HG02623 (cell line): ENCODE results near the gene ATF7IP.
"Not testable (repeated sequence)": the region's sequence is repeated elsewhere in the genome, so short reads cannot be mapped to it uniquely, and the experiment has no call there.

Experiments
- ATAC-seq: cut with Tn5 transposase; IDR thresholded peaks from one replicate; pipeline ENCODE4 v1.9.1; 2021; ENCODE audit warnings: moderate library complexity; ENCODE audit not compliant: unreplicated experiment

Gene ATF7IP, protein sequence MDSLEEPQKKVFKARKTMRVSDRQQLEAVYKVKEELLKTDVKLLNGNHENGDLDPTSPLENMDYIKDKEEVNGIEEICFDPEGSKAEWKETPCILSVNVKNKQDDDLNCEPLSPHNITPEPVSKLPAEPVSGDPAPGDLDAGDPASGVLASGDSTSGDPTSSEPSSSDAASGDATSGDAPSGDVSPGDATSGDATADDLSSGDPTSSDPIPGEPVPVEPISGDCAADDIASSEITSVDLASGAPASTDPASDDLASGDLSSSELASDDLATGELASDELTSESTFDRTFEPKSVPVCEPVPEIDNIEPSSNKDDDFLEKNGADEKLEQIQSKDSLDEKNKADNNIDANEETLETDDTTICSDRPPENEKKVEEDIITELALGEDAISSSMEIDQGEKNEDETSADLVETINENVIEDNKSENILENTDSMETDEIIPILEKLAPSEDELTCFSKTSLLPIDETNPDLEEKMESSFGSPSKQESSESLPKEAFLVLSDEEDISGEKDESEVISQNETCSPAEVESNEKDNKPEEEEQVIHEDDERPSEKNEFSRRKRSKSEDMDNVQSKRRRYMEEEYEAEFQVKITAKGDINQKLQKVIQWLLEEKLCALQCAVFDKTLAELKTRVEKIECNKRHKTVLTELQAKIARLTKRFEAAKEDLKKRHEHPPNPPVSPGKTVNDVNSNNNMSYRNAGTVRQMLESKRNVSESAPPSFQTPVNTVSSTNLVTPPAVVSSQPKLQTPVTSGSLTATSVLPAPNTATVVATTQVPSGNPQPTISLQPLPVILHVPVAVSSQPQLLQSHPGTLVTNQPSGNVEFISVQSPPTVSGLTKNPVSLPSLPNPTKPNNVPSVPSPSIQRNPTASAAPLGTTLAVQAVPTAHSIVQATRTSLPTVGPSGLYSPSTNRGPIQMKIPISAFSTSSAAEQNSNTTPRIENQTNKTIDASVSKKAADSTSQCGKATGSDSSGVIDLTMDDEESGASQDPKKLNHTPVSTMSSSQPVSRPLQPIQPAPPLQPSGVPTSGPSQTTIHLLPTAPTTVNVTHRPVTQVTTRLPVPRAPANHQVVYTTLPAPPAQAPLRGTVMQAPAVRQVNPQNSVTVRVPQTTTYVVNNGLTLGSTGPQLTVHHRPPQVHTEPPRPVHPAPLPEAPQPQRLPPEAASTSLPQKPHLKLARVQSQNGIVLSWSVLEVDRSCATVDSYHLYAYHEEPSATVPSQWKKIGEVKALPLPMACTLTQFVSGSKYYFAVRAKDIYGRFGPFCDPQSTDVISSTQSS

DNA sequence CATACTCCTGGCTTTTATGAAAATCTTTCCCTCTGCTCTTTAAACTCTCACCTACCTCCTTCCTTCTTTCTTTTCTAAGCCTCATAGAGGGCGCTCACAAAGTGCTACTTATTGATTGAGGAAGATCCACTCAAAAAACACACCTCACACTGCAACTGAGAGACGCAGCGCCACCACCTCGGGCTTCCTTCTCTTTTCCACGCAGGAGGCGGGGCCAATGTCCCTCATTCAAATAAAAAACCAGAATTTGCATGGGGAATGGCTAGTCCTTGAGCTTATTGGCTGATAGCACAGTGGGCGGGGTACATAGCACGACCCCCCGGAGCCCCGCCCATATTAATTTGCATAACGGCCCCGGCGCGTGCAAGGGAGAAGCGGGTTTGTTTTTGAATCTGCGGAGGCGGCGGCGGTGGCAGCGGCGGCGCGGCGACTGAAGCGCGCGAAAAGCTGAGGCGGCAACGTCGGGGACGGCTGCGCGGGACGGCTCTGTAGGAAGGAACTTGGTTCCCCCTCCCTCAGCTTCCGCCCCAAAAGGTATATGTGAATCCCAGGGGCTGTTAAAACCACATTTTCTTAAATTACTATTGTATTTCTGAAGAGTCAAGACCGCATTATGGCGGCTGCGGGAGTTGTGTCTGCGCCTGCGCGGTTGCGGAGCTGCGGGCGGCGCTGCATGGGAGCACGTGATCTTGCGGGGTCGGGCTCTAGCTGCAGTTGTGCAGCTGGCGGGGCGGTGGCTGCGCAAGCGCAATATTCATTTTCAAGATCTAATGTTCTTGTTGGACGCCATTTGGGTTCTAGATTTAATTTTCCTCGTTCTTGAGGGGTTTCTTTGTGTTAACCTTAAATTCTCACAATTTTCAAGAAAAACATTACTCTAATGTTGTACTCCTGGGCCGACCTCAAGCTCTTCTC is at the start of gene ATF7IP:
ATF7IP (plus strand) TSS at position 389 of the 915 bp plus-strand sequence. CDS start 58,234 bp downstream, outside the sequence.
- ATAC-seq = peak; percentile 44

- ATAC-seq = no peak
Measured at GRCh38 chr12:14317362-14318146, 47.9 kb upstream of the ATF7IP start.

DNA sequence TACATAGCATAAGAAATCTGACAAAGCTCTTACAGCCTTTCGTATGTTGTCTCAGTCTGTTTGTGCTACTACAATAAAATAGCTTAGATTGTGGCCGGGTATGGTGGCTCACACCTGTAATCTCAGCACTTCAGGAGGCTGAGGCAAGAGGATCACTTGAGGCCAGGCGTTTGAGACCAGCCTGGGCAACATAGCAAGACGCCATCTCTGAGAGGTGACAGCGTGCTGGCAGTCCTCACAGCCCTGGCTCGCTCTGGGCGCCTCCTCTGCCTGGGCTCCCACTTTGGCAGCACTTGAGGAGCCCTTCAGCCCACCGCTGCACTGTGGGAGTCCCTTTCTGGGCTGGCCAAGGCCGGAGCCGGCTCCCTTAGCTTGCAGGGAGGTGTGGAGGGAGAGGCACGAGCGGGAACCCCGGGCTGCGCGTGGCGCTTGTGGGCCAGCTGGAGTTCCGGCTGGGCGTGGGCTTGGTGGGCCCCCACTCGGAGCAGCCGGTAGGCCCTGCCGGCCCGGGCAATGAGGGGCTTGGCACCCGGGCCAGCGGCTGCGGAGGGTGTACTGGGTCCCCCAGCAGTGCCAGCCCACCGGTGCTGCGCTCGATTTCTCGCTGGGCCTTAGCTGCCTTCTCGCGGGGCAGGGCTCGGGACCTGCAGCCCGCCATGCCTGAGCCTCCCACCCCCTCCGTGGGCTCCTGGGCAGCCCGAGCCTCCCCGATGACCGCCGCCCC is 45.6 kb upstream of the ATF7IP start:
- ATAC-seq = not testable (repeated sequence)

- ATAC-seq = no peak
Measured at GRCh38 chr12:14322403-14322802, 43.1 kb upstream of the ATF7IP start.

DNA sequence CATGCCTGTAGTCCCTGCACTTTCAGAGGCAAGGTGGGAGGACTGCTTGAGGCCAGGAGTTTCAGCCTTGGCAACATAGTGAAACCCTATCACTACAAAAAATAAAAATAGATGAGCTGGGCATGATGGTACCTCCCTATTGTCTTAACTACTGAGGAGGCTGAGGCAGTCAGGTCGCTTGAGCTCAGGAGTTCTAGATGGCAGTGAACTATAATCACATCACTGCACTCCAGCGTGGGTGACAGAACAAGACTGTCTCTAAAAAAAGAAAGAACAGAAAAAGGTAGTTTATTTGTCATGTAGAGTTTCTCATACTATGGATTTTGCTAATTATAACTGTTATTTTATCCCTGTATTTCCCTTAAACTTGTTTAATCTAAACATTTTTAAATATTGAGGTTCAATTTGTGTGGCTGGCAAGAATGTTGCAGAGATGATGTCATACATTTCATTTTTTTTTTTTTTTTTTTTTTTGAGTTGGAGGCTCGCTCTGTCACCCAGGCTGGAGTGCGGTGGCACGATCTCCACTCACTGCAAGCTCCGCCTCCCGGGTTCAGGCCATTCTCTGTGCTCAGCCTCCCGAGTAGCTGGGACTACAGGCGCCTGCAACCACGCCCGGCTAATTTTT is 39.7 kb upstream of the ATF7IP start:
- no peak for ATAC-seq

GRCh38 chr12:14326699-14327098 is 38.8 kb upstream of the ATF7IP start:
- ATAC-seq = no peak

- ATAC-seq = no peak
Measured at GRCh38 chr12:14327711-14328110, 37.8 kb upstream of the ATF7IP start.

DNA sequence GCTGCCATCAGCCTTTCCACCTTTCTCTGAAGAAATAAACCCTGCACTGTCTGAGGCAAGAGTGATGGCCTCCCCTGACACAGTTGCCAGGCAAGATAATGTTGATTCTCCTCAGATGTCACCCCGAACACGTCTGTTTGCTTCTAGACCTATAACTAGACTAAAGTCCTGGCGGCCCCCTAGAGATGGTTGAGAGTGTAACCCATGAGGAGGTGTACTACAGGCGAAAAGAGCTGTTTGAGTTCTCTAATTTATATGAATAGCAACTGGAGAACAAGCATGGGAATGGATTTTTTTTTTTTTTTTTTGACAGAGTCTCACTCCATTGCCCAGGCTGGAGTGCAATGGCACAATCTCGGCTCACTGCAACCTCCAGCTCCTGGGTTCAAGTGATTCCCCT is 33.0 kb upstream of the ATF7IP start:
- no peak for ATAC-seq

GRCh38 chr12:14340371-14340770 is 25.1 kb upstream of the ATF7IP start:
- no peak for ATAC-seq

DNA sequence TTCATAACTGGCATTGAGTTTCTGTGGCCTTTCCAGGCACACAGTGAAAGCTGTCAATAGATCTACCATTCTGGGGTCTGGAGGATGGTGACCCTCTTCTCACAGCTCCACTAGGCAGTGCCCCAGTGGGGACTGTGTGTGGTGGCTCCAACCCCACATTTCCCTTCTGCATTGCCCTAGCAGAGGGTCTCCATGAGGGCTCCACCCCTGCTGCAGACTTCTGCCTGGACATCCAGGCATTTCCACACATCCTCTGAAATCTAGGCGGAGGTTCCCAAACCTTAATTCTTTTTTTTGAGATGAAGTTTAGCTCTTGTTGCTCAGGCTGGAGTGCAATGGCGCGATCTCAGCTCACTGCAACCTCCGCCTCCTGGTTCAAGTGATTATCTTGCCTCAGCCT is 14.0 kb upstream of the ATF7IP start:
- ATAC-seq = not testable (repeated sequence)

DNA sequence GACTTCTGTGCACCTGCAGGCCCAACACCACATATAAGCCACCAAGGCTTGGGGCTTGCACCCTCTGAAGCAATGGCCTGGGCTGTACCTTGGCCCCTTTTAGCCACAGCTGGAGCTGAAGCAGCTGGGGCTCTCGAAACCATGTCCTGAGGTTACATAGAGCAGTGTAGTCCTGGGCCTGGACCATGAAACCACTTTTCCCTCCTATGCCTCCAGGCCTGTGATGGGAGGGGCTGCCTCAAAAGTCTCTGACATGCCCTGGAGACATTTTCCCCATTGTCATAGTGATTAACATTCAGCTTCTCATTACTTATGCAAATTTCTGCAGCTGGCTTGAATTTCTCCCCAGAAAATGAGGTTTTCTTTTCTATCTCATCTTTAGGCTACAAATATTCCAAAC is 13.4 kb upstream of the ATF7IP start:
- ATAC-seq = not testable (repeated sequence)

GRCh38 chr12:14354665-14355064 is 10.8 kb upstream of the ATF7IP start:
- ATAC-seq = not testable (repeated sequence)

DNA sequence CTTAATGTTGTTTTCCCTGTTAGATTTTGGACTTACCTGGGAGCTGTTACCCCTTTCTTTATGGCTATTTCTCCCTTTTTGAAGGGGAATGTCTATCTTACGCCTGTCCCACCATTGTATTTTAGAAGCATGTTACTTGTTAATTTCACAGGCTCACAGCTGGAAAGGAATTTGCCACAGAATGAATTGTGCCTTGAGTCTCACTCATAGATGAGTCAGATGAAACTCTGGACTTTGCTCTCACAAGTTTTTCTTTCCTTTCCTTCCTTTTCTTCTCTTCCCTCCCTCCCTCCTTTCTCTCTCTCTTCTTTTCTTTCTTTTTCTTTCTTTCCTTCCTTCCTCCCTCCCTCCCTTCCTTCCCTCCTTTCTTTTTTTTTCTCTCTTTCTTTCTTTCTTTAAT is 9.3 kb upstream of the ATF7IP start:
- no peak for ATAC-seq

GRCh38 chr12:14357486-14357885 is 8.0 kb upstream of the ATF7IP start:
- ATAC-seq = no peak

DNA sequence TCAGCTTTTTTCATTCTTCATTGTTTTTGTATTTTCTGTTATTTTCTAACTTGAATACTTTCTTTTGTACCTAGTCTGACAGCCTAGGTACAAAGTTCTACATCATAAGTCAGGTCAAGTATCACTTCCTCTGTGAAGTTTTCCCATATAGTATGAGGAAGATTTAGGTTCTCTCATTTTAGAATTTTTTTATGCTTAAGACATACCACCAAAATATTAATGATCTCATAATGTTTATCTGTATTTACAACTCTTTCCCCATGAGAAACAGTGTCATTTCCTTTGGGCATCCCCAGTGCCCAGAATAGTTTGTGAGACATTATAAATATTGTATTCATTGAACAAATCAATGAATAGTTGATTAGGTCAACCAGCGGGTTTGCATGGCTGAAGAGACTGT is 3.1 kb upstream of the ATF7IP start:
- ATAC-seq = no peak

DNA sequence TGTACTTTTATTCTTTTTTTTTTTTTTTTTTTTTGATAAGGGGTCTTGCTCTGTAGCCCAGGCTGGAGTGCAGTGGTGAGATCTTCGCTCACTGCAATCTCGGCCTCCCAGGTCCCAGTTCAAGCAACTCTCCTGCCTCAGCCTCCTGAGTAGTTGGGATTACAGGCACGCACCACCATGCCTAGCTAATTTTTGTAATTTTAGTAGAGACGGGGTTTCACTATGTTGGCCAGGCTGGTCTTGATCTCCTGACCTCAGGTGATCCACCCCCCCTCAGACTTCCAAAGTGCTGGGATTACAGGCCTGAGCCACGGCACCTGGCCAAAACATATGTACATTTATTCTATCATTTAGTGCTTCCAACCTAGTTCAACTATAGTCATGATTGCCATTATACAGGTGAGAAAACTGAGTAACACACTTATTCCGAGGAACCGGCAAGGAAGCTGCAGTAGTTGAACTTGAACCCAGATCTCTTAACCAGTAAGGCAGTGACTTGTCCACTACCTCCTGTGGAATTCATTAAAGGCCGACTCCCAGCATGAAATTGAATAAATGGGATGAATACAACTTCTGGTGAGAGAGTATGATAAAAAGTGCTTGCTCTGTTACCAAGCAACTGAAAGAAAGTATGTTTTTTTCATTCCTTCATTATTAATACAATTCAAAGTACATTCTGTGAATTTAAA is 755 bp upstream of the ATF7IP start:
- ATAC-seq = no peak

DNA sequence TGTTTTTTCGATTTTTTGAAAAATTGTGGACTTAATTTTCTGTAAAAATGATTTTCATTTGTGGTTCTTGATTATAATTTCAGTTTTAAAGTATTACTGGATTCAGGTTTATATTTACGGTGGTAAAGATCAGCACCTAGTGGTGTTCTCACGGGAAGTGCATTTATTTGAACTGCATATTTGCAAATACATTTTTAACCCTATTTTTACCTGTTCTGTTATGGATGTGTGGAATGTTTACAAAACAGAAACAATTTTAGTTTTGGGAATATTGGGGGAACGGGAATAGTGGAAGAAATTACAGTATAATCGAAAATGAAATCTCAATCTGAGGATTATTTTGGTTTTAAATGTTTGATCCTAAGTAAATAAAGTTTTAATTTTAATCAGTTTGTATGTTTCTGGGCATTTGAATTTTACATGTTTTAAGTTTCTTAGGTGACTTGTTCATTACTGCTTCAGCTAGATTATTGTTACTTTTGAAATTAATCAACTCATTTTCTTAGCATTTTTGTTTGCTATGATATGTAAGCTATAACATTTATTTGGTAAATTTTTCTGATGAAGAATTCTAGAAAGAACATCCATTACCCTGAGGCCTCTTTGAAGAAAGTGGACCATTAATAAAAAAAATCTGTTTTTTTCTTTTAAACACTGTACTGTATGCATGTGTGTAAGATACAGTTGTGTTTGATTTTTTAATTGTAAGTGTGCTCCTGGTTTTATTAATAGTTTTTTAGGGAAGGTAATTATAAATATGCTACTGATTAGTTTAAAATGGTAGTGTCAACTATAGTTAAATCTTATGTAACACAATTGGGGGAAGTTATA is 942 bp downstream of the ATF7IP start:
- no peak for ATAC-seq
